ENCODE data around the gene HOXC5.
A peak's percentile ranks its signal among the peaks of the same experiment; 100 is the strongest.

The HOXC5 gene

GRCh38 chr12:53996240-53997203, 36.3 kb upstream of the HOXC5 start:
- DNase-seq: no peak

DNA sequence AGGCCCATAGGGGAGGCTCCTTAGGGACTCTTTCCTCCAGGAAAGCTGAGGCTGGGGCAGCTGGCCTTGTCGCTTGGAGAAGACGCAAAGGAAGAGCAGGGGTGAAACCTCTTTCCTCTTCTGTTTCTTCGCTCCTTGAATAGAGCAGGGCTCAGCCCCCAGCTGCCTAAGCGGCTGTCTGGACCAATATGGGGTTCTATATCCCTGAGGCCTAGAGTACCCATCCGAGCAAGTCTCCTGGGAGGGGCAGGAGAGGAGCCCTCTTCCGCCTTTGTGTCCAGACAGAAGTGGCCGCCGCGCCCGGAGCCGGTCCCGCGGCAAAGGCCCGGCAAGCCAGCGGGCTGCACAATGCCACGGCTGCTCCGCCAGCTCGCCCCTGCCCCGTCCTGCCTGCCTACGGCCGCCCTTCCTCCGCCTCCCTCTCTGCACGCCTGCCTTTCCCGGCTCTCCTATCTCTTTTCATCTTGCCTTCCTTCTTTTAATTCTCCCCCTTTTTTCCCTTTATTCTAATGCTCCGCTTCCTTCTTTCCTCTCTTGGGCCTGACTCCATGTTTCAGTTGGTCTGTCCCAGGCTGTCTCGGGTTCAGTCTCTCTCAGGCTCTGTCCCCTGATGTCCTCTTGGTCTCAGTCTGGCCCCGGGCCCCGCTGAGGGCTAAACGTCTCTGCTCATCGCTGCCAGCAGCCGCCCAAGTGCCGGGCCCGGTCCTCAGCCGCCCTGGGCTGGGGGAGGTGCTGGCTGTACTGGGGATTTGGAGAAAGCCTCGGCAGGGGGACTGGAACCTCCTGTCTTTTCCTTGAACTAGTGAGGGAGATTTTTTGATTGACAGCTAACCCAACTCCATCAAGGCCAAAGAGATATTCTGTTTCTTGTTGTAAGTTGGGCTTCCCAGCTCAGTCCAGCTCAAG, 35.4 kb upstream of the HOXC5 start:
- DNase-seq: no peak

GRCh38 chr12:53998110-53998899, 34.5 kb upstream of the HOXC5 start:
- DNase-seq: no peak

- DNase-seq: no peak
These were observed 34.0 kb upstream of the HOXC5 start for GRCh38 chr12:53998900-53999236.

- no peak for DNase-seq
These were observed 33.2 kb upstream of the HOXC5 start for GRCh38 chr12:53999559-54000115.

GRCh38 chr12:54000116-54001114, 32.4 kb upstream of the HOXC5 start, which contains the start of gene HOXC9:
Gene HOXC9 (plus strand): TSS chr12:54000161. CDS start chr12:54000189, 28 bp downstream.
- DNase-seq: no peak

DNA sequence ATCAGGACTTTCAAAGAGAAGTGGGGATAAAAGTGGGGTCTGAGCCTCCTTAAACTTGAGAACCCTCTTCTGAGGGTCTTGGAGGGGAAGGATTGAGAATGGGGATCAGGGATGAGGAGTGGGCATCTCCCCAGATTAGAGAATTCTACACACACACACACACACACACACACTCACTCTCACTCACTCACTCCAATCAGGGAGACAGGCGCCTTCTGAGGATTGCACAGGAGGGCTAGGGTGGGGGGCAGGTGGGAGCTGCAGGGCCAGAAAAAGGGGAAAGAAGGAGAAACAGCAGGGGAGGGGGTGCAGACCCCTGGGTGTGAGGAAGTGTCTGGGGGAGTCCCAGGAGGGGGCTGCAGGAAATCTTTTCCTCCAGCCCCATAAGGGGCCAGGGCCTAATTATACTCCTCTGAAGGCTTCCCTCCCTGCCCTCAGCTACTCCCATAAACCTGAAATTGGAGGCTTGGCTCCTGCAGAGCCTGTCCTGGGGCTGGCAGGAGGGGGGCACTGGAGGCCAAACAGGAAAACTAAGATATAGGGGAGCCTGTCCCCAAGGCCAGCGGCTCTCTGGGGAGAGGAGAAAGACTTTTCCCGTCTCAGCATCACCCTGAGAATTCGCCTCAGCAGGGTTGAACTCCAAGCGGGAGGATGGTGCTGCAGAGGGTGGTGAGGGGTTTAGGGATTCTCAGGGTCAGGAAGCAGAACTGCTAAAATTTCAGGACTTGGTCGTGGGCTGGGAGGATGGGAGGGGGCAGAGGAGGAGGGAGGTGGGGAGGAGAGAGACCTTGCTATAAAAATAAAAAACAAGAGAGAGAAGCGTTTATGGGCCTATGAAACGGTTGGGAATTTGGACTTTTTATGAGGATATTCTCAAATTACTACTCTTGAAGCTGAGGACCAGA, 31.3 kb upstream of the HOXC5 start:
- no peak for DNase-seq

- no peak for DNase-seq
These were observed 30.5 kb upstream of the HOXC5 start for GRCh38 chr12:54002278-54002914.

DNA sequence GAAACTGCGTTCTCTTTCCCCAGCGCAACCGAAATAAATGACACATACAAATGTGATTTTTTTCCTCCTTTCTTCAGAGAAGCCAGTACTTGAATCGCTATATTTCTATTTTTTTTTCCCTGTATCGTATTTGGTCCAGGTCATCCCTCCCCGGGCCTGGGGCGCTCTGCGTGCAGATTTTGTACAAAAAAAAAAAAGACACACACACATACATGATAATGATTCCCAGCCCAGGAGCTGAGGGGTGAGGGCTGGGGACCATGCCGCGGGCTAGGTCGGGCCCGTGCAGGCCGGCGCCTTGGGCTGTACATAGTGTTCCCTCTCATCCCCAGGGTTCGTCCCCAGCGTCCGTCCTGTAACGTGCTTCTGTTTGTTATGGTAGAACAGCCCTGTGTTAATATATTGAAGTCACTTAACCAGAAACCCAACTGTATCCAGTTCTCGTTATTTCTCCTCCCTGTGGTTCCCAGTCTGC, 29.9 kb upstream of the HOXC5 start:
- DNase-seq: no peak

- DNase-seq: no peak
These were observed 29.2 kb upstream of the HOXC5 start for GRCh38 chr12:54003625-54004024.

GRCh38 chr12:54004063-54004840, 28.6 kb upstream of the HOXC5 start:
- no peak for DNase-seq

GRCh38 chr12:54004841-54005530, 27.9 kb upstream of the HOXC5 start:
- no peak for DNase-seq

GRCh38 chr12:54005531-54005852, 27.4 kb upstream of the HOXC5 start:
- DNase-seq: no peak

- DNase-seq: peak; percentile 65
These were observed 26.8 kb upstream of the HOXC5 start for GRCh38 chr12:54005853-54006558.

GRCh38 chr12:54006559-54007220, 26.2 kb upstream of the HOXC5 start:
- DNase-seq: no peak

GRCh38 chr12:54007538-54008259, 25.2 kb upstream of the HOXC5 start:
- DNase-seq: no peak

Data from NCI-H774 (cell line).